ENCODE measurements around the gene LRRC36. TPM values are rescaled to one million over a fixed set of nuclear protein-coding genes. Genes with fewer than 3 reads are reported as not detected.

LRRC36 gene
- total and polyA plus RNA-seq, 2 of the 13 experiments (the other 11 are each of a cell fraction or from before 2014, with no cell fraction given) = 0.12 to 0.15 TPM

- TF ChIP-seq ZNF407 (CRISPR knock-in tag; IDR thresholded peaks at IDR 0.05; ENCODE audit: not compliant biosample characterization) = no peak
- no peak for TF ChIP-seq SRY (CRISPR knock-in tag; IDR thresholded peaks at IDR 0.05)
- TF ChIP-seq ZNF33A (CRISPR knock-in tag; IDR thresholded peaks at IDR 0.05; ENCODE audit: borderline replicate concordance) = no peak
- TF ChIP-seq ZBTB26 (CRISPR knock-in tag; IDR thresholded peaks at IDR 0.05; ENCODE audit: borderline replicate concordance) = no peak
- TF ChIP-seq UBTF (CRISPR knock-in tag; IDR thresholded peaks at IDR 0.05) = no peak
- TF ChIP-seq PCBP1 (IDR thresholded peaks at IDR 0.05; ENCODE audit: borderline replicate concordance, low read depth, low read length) = no peak
- no peak for TF ChIP-seq MXD3 (CRISPR knock-in tag; IDR thresholded peaks at IDR 0.05)
- no peak for TF ChIP-seq CSRNP2 (CRISPR knock-in tag; conservative IDR thresholded peaks at IDR 0.05; ENCODE audit: low read depth)
- no peak for TF ChIP-seq ZFY (CRISPR knock-in tag; IDR thresholded peaks at IDR 0.05)
- TF ChIP-seq ZBTB10 (CRISPR knock-in tag; IDR thresholded peaks at IDR 0.05; ENCODE audit: borderline replicate concordance) = no peak
Observed at GRCh38 chr16:67277999-67278772, 48.4 kb upstream of the LRRC36 start (continued).
